Neural progenitor cell (in vitro differentiated cells): ENCODE data around the gene ZNF862. TPM values are rescaled to one million over a fixed set of nuclear protein-coding genes. Genes with fewer than 3 reads are reported as not detected.

Experiments
- DNase-seq: peaks from one replicate; pipeline ENCODE4 v3.0.0-alpha.2; 2016; ENCODE audit warnings: low spot score
- H2AFZ ChIP-seq: fragments of 200-600 bp; sonication (generic); replicated peaks from 2 replicates; pipeline ENCODE4 v1.6.1; 2016; ENCODE audit warnings: antibody characterized with exemption
- H3F3A ChIP-seq: fragments of 200-600 bp; sonication (generic); 2 replicates; pipeline ENCODE4 v1.6.1; 2016; ENCODE audit warnings: antibody characterized with exemption, low read depth
- H3K27ac ChIP-seq: fragments of 200-600 bp; sonication (generic); 2 replicates; pipeline ENCODE4 v1.5.1; 2016; ENCODE audit warnings: mild to moderate bottlenecking
- H3K27me3 ChIP-seq: fragments of 200-600 bp; sonication (generic); 2 replicates; pipeline ENCODE4 v1.6.1; 2016; ENCODE audit warnings: mild to moderate bottlenecking, moderate library complexity
- H3K36me3 ChIP-seq: fragments of 200-600 bp; sonication (generic); 2 replicates; pipeline ENCODE4 v1.5.1; 2016
- H3K4me1 ChIP-seq: fragments of 200-600 bp; sonication (generic); 2 replicates; pipeline ENCODE4 v1.6.1; 2016; ENCODE audit warnings: mixed run types
- H3K4me2 ChIP-seq: fragments of 200-600 bp; sonication (generic); 2 replicates; pipeline ENCODE4 v1.6.1; 2016
- H3K4me3 ChIP-seq: fragments of 200-600 bp; sonication (generic); 2 replicates; pipeline ENCODE4 v1.5.1; 2016
- H3K79me2 ChIP-seq: fragments of 200-600 bp; sonication (generic); 2 replicates; pipeline ENCODE4 v1.6.1; 2016; ENCODE audit warnings: low read depth
- H3K9ac ChIP-seq: fragments of 200-600 bp; sonication (generic); 2 replicates; pipeline ENCODE4 v1.6.1; 2016
- H3K9me3 ChIP-seq: fragments of 200-600 bp; sonication (generic); 2 replicates; pipeline ENCODE4 v1.5.1; 2016; ENCODE audit warnings: low read depth
- H4K20me1 ChIP-seq: fragments of 200-600 bp; sonication (generic); 2 replicates; pipeline ENCODE4 v1.6.1; 2016; ENCODE audit warnings: low read depth
- H3K27ac Mint-ChIP-seq: 3 replicates; pipeline ENCODE4 v1.8.0; 2021; ENCODE audit warnings: mixed read lengths
- H3K27me3 Mint-ChIP-seq: 2 replicates; pipeline ENCODE4 v1.8.0; 2022; ENCODE audit warnings: low read depth, mild to moderate bottlenecking, inconsistent platforms, moderate library complexity, mixed read lengths; ENCODE audit not compliant: insufficient read depth
- H3K36me3 Mint-ChIP-seq: 3 replicates; pipeline ENCODE4 v1.8.0; 2021; ENCODE audit warnings: mixed read lengths
- H3K4me1 Mint-ChIP-seq: 3 replicates; pipeline ENCODE4 v1.8.0; 2021; ENCODE audit warnings: mixed read lengths
- H3K4me3 Mint-ChIP-seq: 3 replicates; pipeline ENCODE4 v1.8.0; 2021; ENCODE audit warnings: mild to moderate bottlenecking, moderate library complexity, mixed read lengths
- H3K9me3 Mint-ChIP-seq: 3 replicates; pipeline ENCODE4 v1.8.0; 2020; ENCODE audit warnings: mixed read lengths
- CTCF ChIP-seq: fragments of 200-600 bp; sonication (generic); IDR thresholded peaks from 2 replicates; pipeline ENCODE4 v1.5.1; 2017; ENCODE audit warnings: antibody characterized with exemption, mild to moderate bottlenecking
- EZH2 ChIP-seq: fragments of 200-600 bp; sonication (generic); IDR thresholded peaks from 2 replicates; pipeline ENCODE4 v1.6.1; 2017; ENCODE audit warnings: antibody characterized with exemption, mild to moderate bottlenecking, moderate library complexity
- EZH2phosphoT487 ChIP-seq: fragments of 200-600 bp; sonication (generic); IDR thresholded peaks from 2 replicates; pipeline ENCODE4 v1.6.1; 2017; ENCODE audit warnings: antibody characterized with exemption
- total RNA-seq: library from RNA; depleted of rRNA; stranded (reverse); fragments of >200 nt; gene quantifications from 2 replicates; pipeline ENCODE4 v1.2.3, GENCODE V29; 2015; ENCODE audit warnings: low replicate concordance

Gene ZNF862
- total RNA-seq, 1 donor from 2014 or later: 5.9 TPM

- TF ChIP-seq EZH2 (no peak), CTCF (no peak), EZH2phosphoT487 (no peak)
- H4K20me1 ChIP-seq: no peaks in the 10 kb centered on the region
- H3K4me3 ChIP-seq: no peak overlapping the region
- H3K79me2 ChIP-seq: no peaks in the 10 kb centered on the region
- H3K4me3 Mint-ChIP-seq: no peak overlapping the region
- DNase-seq: no peak
- peaks cover 11% of the 10 kb centered on the region for H3F3A ChIP-seq
- H3K36me3 Mint-ChIP-seq: peaks cover 3% of the 10 kb centered on the region
- no peak overlapping the region for H3K27ac ChIP-seq
- H3K9ac ChIP-seq: no peak overlapping the region
- H2AFZ ChIP-seq: no peak overlapping the region
- no peak overlapping the region for H3K4me2 ChIP-seq
- no peaks in the 10 kb centered on the region for H3K9me3 ChIP-seq
- H3K27me3 ChIP-seq: peaks cover 8% of the 10 kb centered on the region
- peaks cover 21% of the 10 kb centered on the region for H3K4me1 ChIP-seq
- H3K4me1 Mint-ChIP-seq: peaks cover 43% of the 10 kb centered on the region
- H3K9me3 Mint-ChIP-seq: no peaks in the 10 kb centered on the region
- peak overlapping the region; percentile 78 for H3K27ac Mint-ChIP-seq
- H3K27me3 Mint-ChIP-seq: peaks cover 3% of the 10 kb centered on the region
- H3K36me3 ChIP-seq: no peaks in the 10 kb centered on the region
Measured at GRCh38 chr7:149881328-149882247, 43.4 kb downstream of the ZNF862 start.

GRCh38 chr7:149882248-149883047, 44.3 kb downstream of the ZNF862 start:
- Histone ChIP-seq H3K4me2 (no peak overlapping the region), H3K27me3 (peaks cover 8% of the 10 kb centered on the region), H3K4me3 (no peak overlapping the region), H3K9ac (no peak overlapping the region), H3K27ac (no peak overlapping the region), H3K9me3 (no peaks in the 10 kb centered on the region), H3F3A (peaks cover 11% of the 10 kb centered on the region), H3K36me3 (no peaks in the 10 kb centered on the region), H3K4me1 (peaks cover 21% of the 10 kb centered on the region), H2AFZ (no peak overlapping the region), H3K79me2 (no peaks in the 10 kb centered on the region), H4K20me1 (no peaks in the 10 kb centered on the region)
- H3K4me1 Mint-ChIP-seq: peaks cover 43% of the 10 kb centered on the region
- no peak for TF ChIP-seq CTCF
- TF ChIP-seq EZH2: no peak
- TF ChIP-seq EZH2phosphoT487: no peak
- H3K9me3 Mint-ChIP-seq: no peaks in the 10 kb centered on the region
- H3K36me3 Mint-ChIP-seq: peaks cover 2% of the 10 kb centered on the region
- peak overlapping the region; percentile 20 for H3K4me3 Mint-ChIP-seq
- peak overlapping the region; percentile 59 for H3K27ac Mint-ChIP-seq
- H3K27me3 Mint-ChIP-seq: peaks cover 3% of the 10 kb centered on the region
- DNase-seq: no peak

GRCh38 chr7:149883048-149883438, 44.9 kb downstream of the ZNF862 start:
- peaks cover 3% of the 10 kb centered on the region for H3K36me3 Mint-ChIP-seq
- H3F3A ChIP-seq: peaks cover 11% of the 10 kb centered on the region
- H4K20me1 ChIP-seq: no peaks in the 10 kb centered on the region
- peaks cover 8% of the 10 kb centered on the region for H3K27me3 ChIP-seq
- H3K4me2 ChIP-seq: no peak overlapping the region
- no peak overlapping the region for H3K9ac ChIP-seq
- TF ChIP-seq EZH2phosphoT487 (no peak), EZH2 (no peak), CTCF (no peak)
- no peak overlapping the region for H3K27ac ChIP-seq
- H3K9me3 ChIP-seq: no peaks in the 10 kb centered on the region
- H3K4me3 Mint-ChIP-seq: peak overlapping the region; percentile 20
- peaks cover 3% of the 10 kb centered on the region for H3K27me3 Mint-ChIP-seq
- no peak overlapping the region for H2AFZ ChIP-seq
- peak overlapping the region; percentile 59 for H3K27ac Mint-ChIP-seq
- no peak for DNase-seq
- no peaks in the 10 kb centered on the region for H3K9me3 Mint-ChIP-seq
- H3K4me1 Mint-ChIP-seq: peaks cover 38% of the 10 kb centered on the region
- H3K79me2 ChIP-seq: no peaks in the 10 kb centered on the region
- H3K36me3 ChIP-seq: no peaks in the 10 kb centered on the region
- H3K4me1 ChIP-seq: peaks cover 21% of the 10 kb centered on the region
- H3K4me3 ChIP-seq: no peak overlapping the region
